ENCODE measurements around the gene FGF16.
"Not testable (repeated sequence)": the region's sequence is repeated elsewhere in the genome, so short reads cannot be mapped to it uniquely, and the experiment has no call there.

FGF16 gene

GRCh38 chrX:77447653-77448569 is 722 bp downstream of the FGF16 start:
- no peak for FAIRE-seq

GRCh38 chrX:77450415-77450814 is 3.2 kb downstream of the FGF16 start:
- no peak for FAIRE-seq

DNA sequence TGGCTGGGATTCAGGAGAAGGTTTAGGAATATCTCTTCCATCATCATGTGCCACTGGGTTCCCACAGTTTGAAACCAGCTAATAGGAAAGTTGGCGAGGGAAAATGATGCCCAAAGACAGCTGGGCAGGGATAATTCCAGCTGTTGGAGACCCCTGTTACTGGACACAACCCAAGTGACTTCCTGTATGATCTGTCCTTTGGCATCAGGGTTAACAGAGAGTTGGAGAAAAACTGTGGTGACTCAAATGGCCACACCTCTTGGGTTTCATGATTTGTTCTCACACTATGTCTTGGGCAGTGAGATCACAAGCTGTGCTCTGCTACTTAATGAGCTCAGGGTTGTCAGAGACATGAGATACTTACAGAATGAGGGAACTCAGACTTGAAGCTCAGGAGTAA is 3.8 kb downstream of the FGF16 start:
- no peak for FAIRE-seq

DNA sequence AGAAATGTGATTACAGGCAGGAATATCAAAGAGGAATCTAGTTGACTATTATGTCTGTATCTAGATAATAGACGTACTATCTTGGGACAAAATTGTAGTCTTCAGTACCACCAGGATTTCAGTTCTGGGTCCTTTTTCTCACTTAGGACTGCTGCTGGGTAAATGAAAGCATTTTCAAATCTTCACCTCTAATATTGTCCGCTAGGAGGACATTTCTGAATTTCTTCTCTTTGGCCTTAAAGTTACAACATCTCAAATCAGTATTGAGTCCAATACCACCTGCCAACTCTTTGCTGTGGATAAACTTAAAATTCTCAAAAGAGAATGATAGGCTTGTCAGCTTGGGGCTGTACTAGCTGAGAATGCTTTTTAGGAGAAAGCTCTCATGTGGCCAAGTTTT is 6.0 kb downstream of the FGF16 start:
- no peak for FAIRE-seq

DNA sequence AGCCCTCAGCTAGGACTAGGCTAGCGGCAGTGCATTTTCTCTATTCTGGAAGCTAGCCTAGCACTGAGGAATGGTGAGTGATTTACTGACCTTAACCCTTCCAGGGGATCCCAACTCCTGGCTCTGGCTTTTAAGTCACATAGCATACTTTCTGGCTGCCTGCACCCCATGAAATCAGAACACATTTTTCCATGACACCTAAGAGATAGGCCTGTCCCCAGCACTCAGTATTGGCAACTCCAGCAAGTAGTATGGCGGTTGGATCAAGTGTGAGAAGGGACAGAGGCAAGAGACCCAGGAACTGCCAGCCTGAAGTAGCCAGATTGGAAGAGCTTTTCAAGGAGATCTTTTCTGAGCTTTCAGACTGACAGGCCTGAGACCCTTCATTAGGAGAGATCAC is 8.2 kb downstream of the FGF16 start:
- no peak for FAIRE-seq

GRCh38 chrX:77484045-77484444 is 36.9 kb downstream of the FGF16 start:
- FAIRE-seq: no peak

DNA sequence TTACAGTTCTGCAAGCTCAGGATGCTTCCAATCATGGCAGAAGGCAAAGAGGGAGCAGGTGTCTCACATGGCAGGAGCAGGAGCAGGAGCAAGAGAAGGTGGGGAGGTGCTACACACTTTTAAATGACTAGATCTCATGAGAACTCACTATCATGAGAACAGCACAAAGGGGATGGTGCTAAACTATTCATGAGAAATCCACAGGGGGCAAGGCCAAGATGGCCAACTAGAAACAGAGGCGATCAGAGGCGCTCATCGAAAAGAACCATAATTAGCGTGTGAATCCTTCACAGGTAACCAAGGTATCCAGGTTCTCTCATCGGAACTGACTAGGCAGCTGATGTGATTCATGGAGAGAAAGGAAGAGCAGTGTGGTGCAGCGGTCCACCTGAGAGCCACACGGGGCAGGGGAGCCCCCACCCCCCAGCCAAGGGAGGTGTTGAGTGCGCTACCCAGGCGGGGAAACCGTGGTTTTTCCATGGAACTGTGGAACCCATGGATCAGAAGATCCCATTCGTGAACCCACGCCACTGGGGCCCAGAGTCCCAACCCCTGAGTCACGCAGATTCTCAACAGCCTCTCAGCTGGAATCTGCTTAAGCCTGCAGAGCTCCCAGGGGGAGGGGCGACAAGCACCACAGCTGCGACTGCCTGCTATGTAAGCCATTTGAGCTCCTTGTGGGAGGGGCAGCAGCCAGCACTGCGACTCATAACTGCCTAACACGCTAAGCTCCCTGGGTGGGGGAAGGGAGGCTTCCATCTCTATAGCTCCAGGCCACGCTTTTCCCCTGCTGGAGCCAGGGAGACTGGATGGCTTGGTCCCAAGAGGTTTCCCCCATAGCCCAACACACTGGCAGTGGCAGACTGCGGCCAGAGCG is 46.7 kb downstream of the FGF16 start:
- no peak for FAIRE-seq

DNA sequence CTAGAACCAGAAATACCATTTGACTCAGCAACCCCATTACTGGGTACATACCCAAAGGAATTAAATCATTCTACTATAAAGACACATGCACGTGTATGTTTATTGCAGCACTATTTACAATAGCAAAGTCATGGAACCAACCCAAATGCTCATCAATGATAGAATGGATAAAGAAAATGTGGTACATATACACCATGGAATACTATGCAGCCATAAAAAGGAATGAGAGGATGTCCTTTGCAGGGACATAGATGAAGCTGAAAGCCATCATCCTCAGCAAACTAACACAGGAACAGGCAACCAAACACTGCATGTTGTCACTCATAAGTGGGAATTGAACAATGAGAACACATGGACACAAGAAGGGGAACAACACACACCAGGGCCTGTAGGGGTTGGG is 53.0 kb downstream of the FGF16 start:
- FAIRE-seq: not testable (repeated sequence)

DNA sequence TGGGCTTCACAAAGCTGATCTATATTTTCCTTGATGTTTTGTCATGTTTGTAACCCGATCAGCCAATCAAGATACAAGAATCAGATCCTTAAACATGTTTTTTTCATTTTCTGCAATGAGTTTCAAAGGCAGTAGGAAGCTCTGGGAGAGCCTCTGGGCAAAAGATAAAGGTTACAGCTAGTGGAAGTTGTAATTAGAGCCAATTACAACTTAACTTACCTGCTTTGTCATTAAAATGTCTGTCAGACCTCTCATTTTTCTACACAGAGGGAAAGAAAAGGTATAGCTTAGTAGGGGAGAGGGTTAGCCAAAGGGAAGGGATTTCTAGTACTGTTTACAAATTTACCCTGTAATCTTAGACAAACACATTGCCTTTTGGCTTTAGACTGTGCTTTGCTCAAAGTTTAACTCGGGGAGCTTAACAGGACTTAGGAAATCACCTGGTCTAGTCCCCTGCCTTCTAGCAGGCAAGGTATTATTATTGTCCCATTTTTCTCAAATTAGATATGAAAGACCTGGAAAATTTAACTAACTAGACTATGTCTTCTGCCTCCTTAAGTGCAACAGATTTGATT is 55.8 kb downstream of the FGF16 start:
- no peak for FAIRE-seq

DNA sequence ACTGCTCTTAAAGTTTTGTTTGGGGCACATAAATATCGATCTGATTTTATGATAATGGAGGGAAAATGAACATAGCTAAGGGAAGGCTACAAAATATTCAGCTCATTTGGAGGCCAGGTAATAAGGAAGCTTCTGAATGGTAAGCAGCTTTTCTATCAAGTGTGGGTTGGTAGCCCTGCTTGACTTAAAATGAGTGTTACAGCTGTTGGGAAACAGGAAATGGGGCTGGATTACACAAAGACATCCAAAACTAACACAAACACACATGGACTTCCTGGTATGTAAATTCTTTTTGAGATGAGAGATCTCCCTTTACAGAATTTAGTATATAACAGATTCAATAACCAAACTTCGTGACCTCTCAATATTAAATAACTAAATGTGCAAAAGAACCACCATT is 58.0 kb downstream of the FGF16 start:
- FAIRE-seq: no peak
